SK-N-SH treated with all-trans-retinoic acid at 6 μM for 48 hours (cell line): Measurements from ENCODE around the gene MLPH.

ENCODE experiments used
- ATAC-seq: fragments of 200-7000 bp; cut with Tn5 transposase; 3 replicates; pipeline ENCODE4 v1.9.1; 2020; ENCODE audit warnings: mild to moderate bottlenecking, moderate library complexity
- ARNTL ChIP-seq: fragments of 450-650 bp; formaldehyde crosslinking; IDR thresholded peaks from 2 replicates; pipeline ENCODE4 v1.5.0; 2020; ENCODE audit warnings: low read depth, mild to moderate bottlenecking, moderate library complexity, borderline replicate concordance
- BACH2 ChIP-seq: fragments of 250-450 bp; sonication (Bioruptor Pico); IDR thresholded peaks from 2 replicates; pipeline ENCODE4 v1.9.0; 2021; ENCODE audit warnings: mild to moderate bottlenecking, borderline replicate concordance
- CREB5 ChIP-seq: fragments of 250-450 bp; sonication (Bioruptor Pico); IDR thresholded peaks from 2 replicates; pipeline ENCODE4 v1.5.1; 2020; ENCODE audit warnings: low read depth, mild to moderate bottlenecking, moderate library complexity
- CSDC2 ChIP-seq: fragments of 250-450 bp; sonication (Bioruptor Pico); IDR thresholded peaks from 2 replicates; pipeline ENCODE4 v1.5.0; 2020; ENCODE audit warnings: mild to moderate bottlenecking, moderate library complexity
- ESRRG ChIP-seq: fragments of 250-450 bp; sonication (Bioruptor Pico); IDR thresholded peaks from 2 replicates; pipeline ENCODE4 v1.6.1; 2021; ENCODE audit warnings: mild to moderate bottlenecking
- GLIS3 ChIP-seq: fragments of 250-450 bp; sonication (Bioruptor Pico); IDR thresholded peaks from 2 replicates; pipeline ENCODE4 v1.5.0; 2020; ENCODE audit warnings: mild to moderate bottlenecking, moderate library complexity
- ISL1 ChIP-seq: fragments of 250-450 bp; sonication (Bioruptor Pico); IDR thresholded peaks from 2 replicates; pipeline ENCODE4 v2.1.2; 2022; ENCODE audit warnings: mild to moderate bottlenecking, moderate library complexity
- OSR1 ChIP-seq: fragments of 250-450 bp; sonication (Bioruptor Pico); IDR thresholded peaks from 2 replicates; pipeline ENCODE4 v1.8.0; 2022; ENCODE audit warnings: moderate library complexity, mild to moderate bottlenecking, inconsistent platforms
- PATZ1 ChIP-seq: fragments of 250-450 bp; sonication (Bioruptor Pico); IDR thresholded peaks from 2 replicates; pipeline ENCODE4 v1.8.0; 2020; ENCODE audit warnings: mild to moderate bottlenecking, moderate library complexity, borderline replicate concordance
- POU6F1 ChIP-seq: fragments of 250-450 bp; sonication (Bioruptor Pico); IDR thresholded peaks from 2 replicates; pipeline ENCODE4 v1.8.0; 2021; ENCODE audit warnings: low read depth, mild to moderate bottlenecking, moderate library complexity, borderline replicate concordance
- PPARA ChIP-seq: fragments of 250-450 bp; sonication (Bioruptor Pico); IDR thresholded peaks from 2 replicates; pipeline ENCODE4 v1.5.0; 2020; ENCODE audit warnings: mild to moderate bottlenecking, borderline replicate concordance
- RARB ChIP-seq: fragments of 250-450 bp; sonication (Bioruptor Pico); IDR thresholded peaks from 2 replicates; pipeline ENCODE4 v1.8.0; 2021; ENCODE audit warnings: mild to moderate bottlenecking, moderate library complexity
- SNAI2 ChIP-seq: fragments of 250-450 bp; sonication (Bioruptor Pico); IDR thresholded peaks from 2 replicates; pipeline ENCODE4 v1.5.0; 2020; ENCODE audit warnings: mild to moderate bottlenecking, moderate library complexity
- TCF4 ChIP-seq: fragments of 250-450 bp; sonication (Bioruptor Pico); IDR thresholded peaks from 2 replicates; pipeline ENCODE4 v1.8.0; 2021; ENCODE audit warnings: mild to moderate bottlenecking, moderate library complexity, borderline replicate concordance
- TOX ChIP-seq: fragments of 250-450 bp; sonication (Bioruptor Pico); IDR thresholded peaks from 2 replicates; pipeline ENCODE4 v1.8.0; 2021; ENCODE audit warnings: mild to moderate bottlenecking, moderate library complexity, borderline replicate concordance
- TSHZ2 ChIP-seq: fragments of 250-450 bp; sonication (Bioruptor Pico); IDR thresholded peaks from 2 replicates; pipeline ENCODE4 v1.5.0; 2020; ENCODE audit warnings: mild to moderate bottlenecking, moderate library complexity
- ZC3H10 ChIP-seq: fragments of 250-450 bp; sonication (Bioruptor Pico); IDR thresholded peaks from 2 replicates; pipeline ENCODE4 v1.5.1; 2021; ENCODE audit warnings: mild to moderate bottlenecking, moderate library complexity
- ZFP3 ChIP-seq: fragments of 250-450 bp; sonication (Bioruptor Pico); IDR thresholded peaks from 2 replicates; pipeline ENCODE4 v1.5.0; 2020; ENCODE audit warnings: mild to moderate bottlenecking, moderate library complexity
- ZFP30 ChIP-seq: fragments of 450-650 bp; formaldehyde crosslinking; IDR thresholded peaks from 2 replicates; pipeline ENCODE4 v1.5.0; 2022; ENCODE audit warnings: mild to moderate bottlenecking, moderate library complexity
- ZNF565 ChIP-seq: fragments of 450-650 bp; formaldehyde crosslinking; conservative IDR thresholded peaks from 2 replicates; pipeline ENCODE4 v1.5.0; 2020; ENCODE audit warnings: low read depth, mild to moderate bottlenecking, moderate library complexity
- ZNF70 ChIP-seq: fragments of 450-650 bp; formaldehyde crosslinking; IDR thresholded peaks from 2 replicates; pipeline ENCODE4 v1.5.0; 2020; ENCODE audit warnings: mild to moderate bottlenecking, moderate library complexity
- ZNF8 ChIP-seq: fragments of 450-650 bp; formaldehyde crosslinking; IDR thresholded peaks from 2 replicates; pipeline ENCODE4 v1.5.0; 2020; ENCODE audit warnings: mild to moderate bottlenecking, moderate library complexity

Gene MLPH

GRCh38 chr2:237490009-237490711 is 3.1 kb downstream of the MLPH start:
- TF ChIP-seq TOX (CRISPR knock-in tag) (no peak), OSR1 (no peak), ZNF8 (CRISPR knock-in tag) (no peak), RARB (CRISPR knock-in tag) (no peak), ESRRG (CRISPR knock-in tag) (no peak), CREB5 (no peak), POU6F1 (CRISPR knock-in tag) (no peak), ZNF70 (CRISPR knock-in tag) (no peak), PATZ1 (CRISPR knock-in tag) (no peak), PPARA (CRISPR knock-in tag) (no peak), TCF4 (CRISPR knock-in tag) (no peak), BACH2 (no peak), ZC3H10 (no peak), TSHZ2 (CRISPR knock-in tag) (no peak), CSDC2 (CRISPR knock-in tag) (no peak), ZFP3 (CRISPR knock-in tag) (no peak), ZFP30 (CRISPR knock-in tag) (no peak), ZNF565 (no peak), ISL1 (CRISPR knock-in tag) (no peak)
- no peak for ATAC-seq

GRCh38 chr2:237490795-237491194 is 3.7 kb downstream of the MLPH start:
- TF ChIP-seq ZC3H10 (no peak), CREB5 (no peak)
- no peak for ATAC-seq

GRCh38 chr2:237491515-237492118 is 4.6 kb downstream of the MLPH start:
- ATAC-seq = no peak
- TF ChIP-seq CREB5 (no peak), BACH2 (no peak), TCF4 (CRISPR knock-in tag) (no peak), ARNTL (CRISPR knock-in tag) (no peak), OSR1 (no peak), PPARA (CRISPR knock-in tag) (no peak), ESRRG (CRISPR knock-in tag) (no peak), ZFP30 (CRISPR knock-in tag) (no peak), ZNF565 (no peak), ZC3H10 (no peak), RARB (CRISPR knock-in tag) (no peak), ZNF70 (CRISPR knock-in tag) (no peak), TSHZ2 (CRISPR knock-in tag) (no peak), SNAI2 (CRISPR knock-in tag) (no peak), TOX (CRISPR knock-in tag) (no peak), GLIS3 (CRISPR knock-in tag) (no peak)
